K562 (cell line): Measurements from ENCODE around the gene TRIM69. TPM values are rescaled to one million over a fixed set of nuclear protein-coding genes. Genes with fewer than 3 reads are reported as not detected.

Experiments used
- CBX3 ChIP-seq, 2 experiments: IDR thresholded peaks; 1 replicate in 1 of 2; 2 replicates in 1 of 2; pipeline ENCODE4 v1.6.1; 2012; ENCODE audit warnings: inconsistent platforms in 2 of 2, low read length in 2 of 2, borderline replicate concordance in 1 of 2, control low read depth in 1 of 2
- CGGBP1 ChIP-seq: fragments of 250-450 bp; sonication (Bioruptor Pico); IDR thresholded peaks from 2 replicates; pipeline ENCODE4 v1.9.0; 2021; ENCODE audit warnings: mild to moderate bottlenecking
- HNRNPK ChIP-seq: fragments of 200-400 bp; formaldehyde crosslinking; IDR thresholded peaks from one replicate; pipeline ENCODE4 v1.6.1; 2018; ENCODE audit warnings: mild to moderate bottlenecking, low read depth, low read length; ENCODE audit not compliant: poor library complexity, severe bottlenecking
- KLF13 ChIP-seq: fragments of 450-650 bp; IDR thresholded peaks from 2 replicates; pipeline ENCODE4 v1.6.1; 2016; ENCODE audit warnings: missing genetic modification characterization, low read depth, mild to moderate bottlenecking, missing compliant biosample characterization, moderate library complexity, borderline replicate concordance
- NCOA4 ChIP-seq: fragments of 450-650 bp; IDR thresholded peaks from 2 replicates; pipeline ENCODE4 v1.6.1; 2018; ENCODE audit warnings: mild to moderate bottlenecking; ENCODE audit not compliant: partially characterized antibody
- POLR2A ChIP-seq: fragments of 450-650 bp; conservative IDR thresholded peaks from 2 replicates; pipeline ENCODE4 v1.6.1; 2016
- PURB ChIP-seq: sonication (generic); formaldehyde crosslinking; IDR thresholded peaks from 2 replicates; pipeline ENCODE4 v1.9.0; 2021; ENCODE audit warnings: low read depth, mild to moderate bottlenecking, missing genetic modification reagents
- TAF9B ChIP-seq: fragments of 450-650 bp; IDR thresholded peaks from 2 replicates; pipeline ENCODE4 v1.6.1; 2018; ENCODE audit warnings: mild to moderate bottlenecking; ENCODE audit not compliant: partially characterized antibody
- ZZZ3 ChIP-seq: fragments of 450-650 bp; IDR thresholded peaks from 2 replicates; pipeline ENCODE4 v1.6.1; 2016; ENCODE audit warnings: antibody characterized with exemption, mild to moderate bottlenecking, moderate library complexity
- polyA plus RNA-seq, 8 experiments: library from polyadenylated mRNA; depleted of rRNA in 4 of 8; stranded (reverse) in 5 of 8; unstranded in 3 of 8; fragments of >200 nt; fragmentation: Nextera tagmentation in 2 of 8; fragmentation: Illumina TruSeq in 1 of 8; extraction: Ambion mirVana in 2 of 8; extraction: Trizol in 1 of 8; gene quantifications; 2 replicates each; pipeline versions ENCODE4 v1.2.1 to v1.2.3, GENCODE V29; 2011 to 2014; ENCODE audit warnings: inconsistent platforms in 1 of 8, missing spikeins in 1 of 8
- total RNA-seq, 7 experiments: library from RNA; depleted of rRNA in 6 of 7; stranded (reverse); fragments of >200 nt in 6 of 7; fragmentation: Illumina TruSeq in 2 of 7; extraction: Trizol in 2 of 7; gene quantifications; 2 replicates each; pipeline versions ENCODE4 v1.2.1 to v1.2.3, GENCODE V29; 2011 to 2021; ENCODE audit warnings: low replicate concordance in 1 of 7
- TF ChIP-seq, protein P1 (sequence below): fragments of 450-650 bp; IDR thresholded peaks from 2 replicates; pipeline ENCODE4 v1.6.1; 2016; ENCODE audit warnings: mild to moderate bottlenecking, moderate library complexity
- TF ChIP-seq, protein P2 (sequence below): sonication (generic); IDR thresholded peaks from 2 replicates; pipeline ENCODE4 v1.6.1; 2016
- TF ChIP-seq, protein P3 (sequence below): fragments of 250-450 bp; sonication (Bioruptor Pico); IDR thresholded peaks from 2 replicates; pipeline ENCODE4 v1.8.0; 2022; ENCODE audit warnings: moderate library complexity, mild to moderate bottlenecking, inconsistent platforms
- TF ChIP-seq, protein P4 (sequence below): fragments of 200-800 bp; sonication (Bioruptor generic); IDR thresholded peaks from 2 replicates; pipeline ENCODE4 v1.6.1; 2017; ENCODE audit warnings: missing genetic modification characterization, missing compliant biosample characterization

The TRIM69 gene
- total and polyA plus RNA-seq, 9 of the 15 experiments (the other 6 are each of a cell fraction or from before 2014, with no cell fraction given), result 1.0 to 4.3 (median 2.3) TPM

DNA sequence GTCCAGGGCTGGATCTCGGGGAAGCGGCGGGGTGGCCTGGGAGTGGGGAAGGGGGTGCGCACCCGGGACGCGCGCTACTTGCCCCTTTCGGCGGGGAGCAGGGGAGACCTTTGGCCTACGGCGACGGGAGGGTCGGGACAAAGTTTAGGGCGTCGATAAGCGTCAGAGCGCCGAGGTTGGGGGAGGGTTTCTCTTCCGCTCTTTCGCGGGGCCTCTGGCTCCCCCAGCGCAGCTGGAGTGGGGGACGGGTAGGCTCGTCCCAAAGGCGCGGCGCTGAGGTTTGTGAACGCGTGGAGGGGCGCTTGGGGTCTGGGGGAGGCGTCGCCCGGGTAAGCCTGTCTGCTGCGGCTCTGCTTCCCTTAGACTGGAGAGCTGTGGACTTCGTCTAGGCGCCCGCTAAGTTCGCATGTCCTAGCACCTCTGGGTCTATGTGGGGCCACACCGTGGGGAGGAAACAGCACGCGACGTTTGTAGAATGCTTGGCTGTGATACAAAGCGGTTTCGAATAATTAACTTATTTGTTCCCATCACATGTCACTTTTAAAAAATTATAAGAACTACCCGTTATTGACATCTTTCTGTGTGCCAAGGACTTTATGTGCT lies 24.5 kb upstream of the TRIM69 start (continued):
- TF ChIP-seq, protein P1, sequence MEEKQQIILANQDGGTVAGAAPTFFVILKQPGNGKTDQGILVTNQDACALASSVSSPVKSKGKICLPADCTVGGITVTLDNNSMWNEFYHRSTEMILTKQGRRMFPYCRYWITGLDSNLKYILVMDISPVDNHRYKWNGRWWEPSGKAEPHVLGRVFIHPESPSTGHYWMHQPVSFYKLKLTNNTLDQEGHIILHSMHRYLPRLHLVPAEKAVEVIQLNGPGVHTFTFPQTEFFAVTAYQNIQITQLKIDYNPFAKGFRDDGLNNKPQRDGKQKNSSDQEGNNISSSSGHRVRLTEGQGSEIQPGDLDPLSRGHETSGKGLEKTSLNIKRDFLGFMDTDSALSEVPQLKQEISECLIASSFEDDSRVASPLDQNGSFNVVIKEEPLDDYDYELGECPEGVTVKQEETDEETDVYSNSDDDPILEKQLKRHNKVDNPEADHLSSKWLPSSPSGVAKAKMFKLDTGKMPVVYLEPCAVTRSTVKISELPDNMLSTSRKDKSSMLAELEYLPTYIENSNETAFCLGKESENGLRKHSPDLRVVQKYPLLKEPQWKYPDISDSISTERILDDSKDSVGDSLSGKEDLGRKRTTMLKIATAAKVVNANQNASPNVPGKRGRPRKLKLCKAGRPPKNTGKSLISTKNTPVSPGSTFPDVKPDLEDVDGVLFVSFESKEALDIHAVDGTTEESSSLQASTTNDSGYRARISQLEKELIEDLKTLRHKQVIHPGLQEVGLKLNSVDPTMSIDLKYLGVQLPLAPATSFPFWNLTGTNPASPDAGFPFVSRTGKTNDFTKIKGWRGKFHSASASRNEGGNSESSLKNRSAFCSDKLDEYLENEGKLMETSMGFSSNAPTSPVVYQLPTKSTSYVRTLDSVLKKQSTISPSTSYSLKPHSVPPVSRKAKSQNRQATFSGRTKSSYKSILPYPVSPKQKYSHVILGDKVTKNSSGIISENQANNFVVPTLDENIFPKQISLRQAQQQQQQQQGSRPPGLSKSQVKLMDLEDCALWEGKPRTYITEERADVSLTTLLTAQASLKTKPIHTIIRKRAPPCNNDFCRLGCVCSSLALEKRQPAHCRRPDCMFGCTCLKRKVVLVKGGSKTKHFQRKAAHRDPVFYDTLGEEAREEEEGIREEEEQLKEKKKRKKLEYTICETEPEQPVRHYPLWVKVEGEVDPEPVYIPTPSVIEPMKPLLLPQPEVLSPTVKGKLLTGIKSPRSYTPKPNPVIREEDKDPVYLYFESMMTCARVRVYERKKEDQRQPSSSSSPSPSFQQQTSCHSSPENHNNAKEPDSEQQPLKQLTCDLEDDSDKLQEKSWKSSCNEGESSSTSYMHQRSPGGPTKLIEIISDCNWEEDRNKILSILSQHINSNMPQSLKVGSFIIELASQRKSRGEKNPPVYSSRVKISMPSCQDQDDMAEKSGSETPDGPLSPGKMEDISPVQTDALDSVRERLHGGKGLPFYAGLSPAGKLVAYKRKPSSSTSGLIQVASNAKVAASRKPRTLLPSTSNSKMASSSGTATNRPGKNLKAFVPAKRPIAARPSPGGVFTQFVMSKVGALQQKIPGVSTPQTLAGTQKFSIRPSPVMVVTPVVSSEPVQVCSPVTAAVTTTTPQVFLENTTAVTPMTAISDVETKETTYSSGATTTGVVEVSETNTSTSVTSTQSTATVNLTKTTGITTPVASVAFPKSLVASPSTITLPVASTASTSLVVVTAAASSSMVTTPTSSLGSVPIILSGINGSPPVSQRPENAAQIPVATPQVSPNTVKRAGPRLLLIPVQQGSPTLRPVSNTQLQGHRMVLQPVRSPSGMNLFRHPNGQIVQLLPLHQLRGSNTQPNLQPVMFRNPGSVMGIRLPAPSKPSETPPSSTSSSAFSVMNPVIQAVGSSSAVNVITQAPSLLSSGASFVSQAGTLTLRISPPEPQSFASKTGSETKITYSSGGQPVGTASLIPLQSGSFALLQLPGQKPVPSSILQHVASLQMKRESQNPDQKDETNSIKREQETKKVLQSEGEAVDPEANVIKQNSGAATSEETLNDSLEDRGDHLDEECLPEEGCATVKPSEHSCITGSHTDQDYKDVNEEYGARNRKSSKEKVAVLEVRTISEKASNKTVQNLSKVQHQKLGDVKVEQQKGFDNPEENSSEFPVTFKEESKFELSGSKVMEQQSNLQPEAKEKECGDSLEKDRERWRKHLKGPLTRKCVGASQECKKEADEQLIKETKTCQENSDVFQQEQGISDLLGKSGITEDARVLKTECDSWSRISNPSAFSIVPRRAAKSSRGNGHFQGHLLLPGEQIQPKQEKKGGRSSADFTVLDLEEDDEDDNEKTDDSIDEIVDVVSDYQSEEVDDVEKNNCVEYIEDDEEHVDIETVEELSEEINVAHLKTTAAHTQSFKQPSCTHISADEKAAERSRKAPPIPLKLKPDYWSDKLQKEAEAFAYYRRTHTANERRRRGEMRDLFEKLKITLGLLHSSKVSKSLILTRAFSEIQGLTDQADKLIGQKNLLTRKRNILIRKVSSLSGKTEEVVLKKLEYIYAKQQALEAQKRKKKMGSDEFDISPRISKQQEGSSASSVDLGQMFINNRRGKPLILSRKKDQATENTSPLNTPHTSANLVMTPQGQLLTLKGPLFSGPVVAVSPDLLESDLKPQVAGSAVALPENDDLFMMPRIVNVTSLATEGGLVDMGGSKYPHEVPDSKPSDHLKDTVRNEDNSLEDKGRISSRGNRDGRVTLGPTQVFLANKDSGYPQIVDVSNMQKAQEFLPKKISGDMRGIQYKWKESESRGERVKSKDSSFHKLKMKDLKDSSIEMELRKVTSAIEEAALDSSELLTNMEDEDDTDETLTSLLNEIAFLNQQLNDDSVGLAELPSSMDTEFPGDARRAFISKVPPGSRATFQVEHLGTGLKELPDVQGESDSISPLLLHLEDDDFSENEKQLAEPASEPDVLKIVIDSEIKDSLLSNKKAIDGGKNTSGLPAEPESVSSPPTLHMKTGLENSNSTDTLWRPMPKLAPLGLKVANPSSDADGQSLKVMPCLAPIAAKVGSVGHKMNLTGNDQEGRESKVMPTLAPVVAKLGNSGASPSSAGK, result peak; percentile 90
- TF ChIP-seq HNRNPK, result no peak
- TF ChIP-seq TAF9B, result no peak
- TF ChIP-seq NCOA4, result no peak
- TF ChIP-seq CGGBP1 (CRISPR knock-in tag), result no peak
- no peak for TF ChIP-seq ZZZ3
- no peak for TF ChIP-seq KLF13 (tag)
- no peak for TF ChIP-seq PURB (CRISPR knock-in tag)
- TF ChIP-seq, protein P2, sequence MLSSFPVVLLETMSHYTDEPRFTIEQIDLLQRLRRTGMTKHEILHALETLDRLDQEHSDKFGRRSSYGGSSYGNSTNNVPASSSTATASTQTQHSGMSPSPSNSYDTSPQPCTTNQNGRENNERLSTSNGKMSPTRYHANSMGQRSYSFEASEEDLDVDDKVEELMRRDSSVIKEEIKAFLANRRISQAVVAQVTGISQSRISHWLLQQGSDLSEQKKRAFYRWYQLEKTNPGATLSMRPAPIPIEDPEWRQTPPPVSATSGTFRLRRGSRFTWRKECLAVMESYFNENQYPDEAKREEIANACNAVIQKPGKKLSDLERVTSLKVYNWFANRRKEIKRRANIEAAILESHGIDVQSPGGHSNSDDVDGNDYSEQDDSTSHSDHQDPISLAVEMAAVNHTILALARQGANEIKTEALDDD, result no peak
- TF ChIP-seq POLR2A, result no peak
- TF ChIP-seq, protein P3, sequence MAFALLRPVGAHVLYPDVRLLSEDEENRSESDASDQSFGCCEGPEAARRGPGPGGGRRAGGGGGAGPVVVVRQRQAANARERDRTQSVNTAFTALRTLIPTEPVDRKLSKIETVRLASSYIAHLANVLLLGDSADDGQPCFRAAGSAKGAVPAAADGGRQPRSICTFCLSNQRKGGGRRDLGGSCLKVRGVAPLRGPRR (CRISPR knock-in tag), result no peak
- no peak for TF ChIP-seq CBX3 (IDR thresholded peaks at IDR 0.05; ENCODE audit: borderline replicate concordance in 1 of 2, low read length in 2 of 2)
- TF ChIP-seq, protein P4, sequence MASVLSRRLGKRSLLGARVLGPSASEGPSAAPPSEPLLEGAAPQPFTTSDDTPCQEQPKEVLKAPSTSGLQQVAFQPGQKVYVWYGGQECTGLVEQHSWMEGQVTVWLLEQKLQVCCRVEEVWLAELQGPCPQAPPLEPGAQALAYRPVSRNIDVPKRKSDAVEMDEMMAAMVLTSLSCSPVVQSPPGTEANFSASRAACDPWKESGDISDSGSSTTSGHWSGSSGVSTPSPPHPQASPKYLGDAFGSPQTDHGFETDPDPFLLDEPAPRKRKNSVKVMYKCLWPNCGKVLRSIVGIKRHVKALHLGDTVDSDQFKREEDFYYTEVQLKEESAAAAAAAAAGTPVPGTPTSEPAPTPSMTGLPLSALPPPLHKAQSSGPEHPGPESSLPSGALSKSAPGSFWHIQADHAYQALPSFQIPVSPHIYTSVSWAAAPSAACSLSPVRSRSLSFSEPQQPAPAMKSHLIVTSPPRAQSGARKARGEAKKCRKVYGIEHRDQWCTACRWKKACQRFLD (CRISPR knock-in tag), result no peak
